ENCODE measurements around the gene FADS1. TPM values are rescaled to one million over a fixed set of nuclear protein-coding genes. Genes with fewer than 3 reads are reported as not detected.

Gene FADS1
- total and polyA plus RNA-seq, 2 of the 13 experiments (the other 11 are each of a cell fraction or from before 2014, with no cell fraction given) = 91.8 to 108 TPM

- H3K36me3 ChIP-seq (replicated peaks in 1 of 2; ENCODE audit: control insufficient read depth in 1 of 2, insufficient read depth in 2 of 2, low read length in 2 of 2) = no peaks in the 10 kb centered on the region; a peak in 2 of 5 replicates
- no peaks in the 10 kb centered on the region for H3K9me3 ChIP-seq (ENCODE audit: low read length)
- no peak overlapping the region for H3K9ac ChIP-seq (ENCODE audit: insufficient read depth, low read depth, low read length)
- H3K4me1 ChIP-seq (ENCODE audit: insufficient read depth, low read length) = peaks cover 29% of the 10 kb centered on the region
- POLR2A ChIA-PET = no interaction called here
- no TSS peak for BruUV-seq (replicated peaks)
- no peak for FAIRE-seq
- intact Hi-C loops (cut with micrococcal nuclease; ENCODE audit: unreplicated experiment) (loop anchor here (1.0 kb wide), 1 partner anchor 35 kb away; no protein-coding TSS in a partner anchor), in situ Hi-C loops (cut with HindIII; ENCODE audit: extremely low pct_ligation_motif_present, low pct_unique_long_range_greater_than_20kb) (no loop called here)
- TF ChIP-seq, protein P1, sequence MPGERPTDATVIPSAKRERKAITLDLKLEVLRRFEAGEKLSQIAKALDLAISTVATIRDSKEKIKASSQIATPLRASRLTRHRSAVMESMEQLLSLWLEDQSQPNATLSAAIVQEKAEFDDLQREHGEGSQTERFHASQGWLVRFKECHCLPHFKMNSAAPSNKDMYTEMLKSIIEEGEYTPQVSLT (CRISPR knock-in tag; IDR thresholded peaks at IDR 0.05; ENCODE audit: borderline replicate concordance, low read depth) = no peak
- TF ChIP-seq PCBP1 (IDR thresholded peaks at IDR 0.05; ENCODE audit: borderline replicate concordance, low read depth, low read length) (no peak), AKAP8 (CRISPR knock-in tag; IDR thresholded peaks at IDR 0.05) (no peak), RNF2 (conservative IDR thresholded peaks at IDR 0.05; ENCODE audit: low read depth) (no peak), BCL6 (CRISPR knock-in tag; IDR thresholded peaks at IDR 0.05) (no peak), FLYWCH1 (CRISPR knock-in tag; IDR thresholded peaks at IDR 0.05) (no peak), ZNF740 (CRISPR knock-in tag; IDR thresholded peaks at IDR 0.05) (no peak), ZGPAT (CRISPR knock-in tag; IDR thresholded peaks at IDR 0.05) (no peak), ARNTL (CRISPR knock-in tag; IDR thresholded peaks at IDR 0.05) (no peak), GATAD2A (CRISPR knock-in tag; IDR thresholded peaks at IDR 0.05) (no peak), CBX1 (IDR thresholded peaks at IDR 0.05; ENCODE audit: low read depth) (no peak), ZNF713 (CRISPR knock-in tag; IDR thresholded peaks at IDR 0.05) (no peak), ZNF749 (CRISPR knock-in tag; IDR thresholded peaks at IDR 0.05; ENCODE audit: borderline replicate concordance) (no peak), HCFC1 (IDR thresholded peaks at IDR 0.05; ENCODE audit: low read depth, low read length) (no peak)
- TF ChIP-seq, protein P2, sequence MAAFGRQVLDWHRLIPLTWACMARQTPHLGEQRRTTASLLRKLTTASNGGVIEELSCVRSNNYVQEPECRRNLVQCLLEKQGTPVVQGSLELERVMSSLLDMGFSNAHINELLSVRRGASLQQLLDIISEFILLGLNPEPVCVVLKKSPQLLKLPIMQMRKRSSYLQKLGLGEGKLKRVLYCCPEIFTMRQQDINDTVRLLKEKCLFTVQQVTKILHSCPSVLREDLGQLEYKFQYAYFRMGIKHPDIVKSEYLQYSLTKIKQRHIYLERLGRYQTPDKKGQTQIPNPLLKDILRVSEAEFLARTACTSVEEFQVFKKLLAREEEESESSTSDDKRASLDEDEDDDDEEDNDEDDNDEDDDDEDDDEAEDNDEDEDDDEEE (CRISPR knock-in tag; IDR thresholded peaks at IDR 0.05) = no peak
- TF ChIP-seq, protein P3, sequence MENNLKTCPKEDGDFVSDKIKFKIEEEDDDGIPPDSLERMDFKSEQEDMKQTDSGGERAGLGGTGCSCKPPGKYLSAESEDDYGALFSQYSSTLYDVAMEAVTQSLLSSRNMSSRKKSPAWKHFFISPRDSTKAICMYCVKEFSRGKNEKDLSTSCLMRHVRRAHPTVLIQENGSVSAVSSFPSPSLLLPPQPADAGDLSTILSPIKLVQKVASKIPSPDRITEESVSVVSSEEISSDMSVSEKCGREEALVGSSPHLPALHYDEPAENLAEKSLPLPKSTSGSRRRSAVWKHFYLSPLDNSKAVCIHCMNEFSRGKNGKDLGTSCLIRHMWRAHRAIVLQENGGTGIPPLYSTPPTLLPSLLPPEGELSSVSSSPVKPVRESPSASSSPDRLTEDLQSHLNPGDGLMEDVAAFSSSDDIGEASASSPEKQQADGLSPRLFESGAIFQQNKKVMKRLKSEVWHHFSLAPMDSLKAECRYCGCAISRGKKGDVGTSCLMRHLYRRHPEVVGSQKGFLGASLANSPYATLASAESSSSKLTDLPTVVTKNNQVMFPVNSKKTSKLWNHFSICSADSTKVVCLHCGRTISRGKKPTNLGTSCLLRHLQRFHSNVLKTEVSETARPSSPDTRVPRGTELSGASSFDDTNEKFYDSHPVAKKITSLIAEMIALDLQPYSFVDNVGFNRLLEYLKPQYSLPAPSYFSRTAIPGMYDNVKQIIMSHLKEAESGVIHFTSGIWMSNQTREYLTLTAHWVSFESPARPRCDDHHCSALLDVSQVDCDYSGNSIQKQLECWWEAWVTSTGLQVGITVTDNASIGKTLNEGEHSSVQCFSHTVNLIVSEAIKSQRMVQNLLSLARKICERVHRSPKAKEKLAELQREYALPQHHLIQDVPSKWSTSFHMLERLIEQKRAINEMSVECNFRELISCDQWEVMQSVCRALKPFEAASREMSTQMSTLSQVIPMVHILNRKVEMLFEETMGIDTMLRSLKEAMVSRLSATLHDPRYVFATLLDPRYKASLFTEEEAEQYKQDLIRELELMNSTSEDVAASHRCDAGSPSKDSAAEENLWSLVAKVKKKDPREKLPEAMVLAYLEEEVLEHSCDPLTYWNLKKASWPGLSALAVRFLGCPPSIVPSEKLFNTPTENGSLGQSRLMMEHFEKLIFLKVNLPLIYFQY (CRISPR knock-in tag; IDR thresholded peaks at IDR 0.05; ENCODE audit: borderline replicate concordance) = no peak
- TF ChIP-seq, protein P4, sequence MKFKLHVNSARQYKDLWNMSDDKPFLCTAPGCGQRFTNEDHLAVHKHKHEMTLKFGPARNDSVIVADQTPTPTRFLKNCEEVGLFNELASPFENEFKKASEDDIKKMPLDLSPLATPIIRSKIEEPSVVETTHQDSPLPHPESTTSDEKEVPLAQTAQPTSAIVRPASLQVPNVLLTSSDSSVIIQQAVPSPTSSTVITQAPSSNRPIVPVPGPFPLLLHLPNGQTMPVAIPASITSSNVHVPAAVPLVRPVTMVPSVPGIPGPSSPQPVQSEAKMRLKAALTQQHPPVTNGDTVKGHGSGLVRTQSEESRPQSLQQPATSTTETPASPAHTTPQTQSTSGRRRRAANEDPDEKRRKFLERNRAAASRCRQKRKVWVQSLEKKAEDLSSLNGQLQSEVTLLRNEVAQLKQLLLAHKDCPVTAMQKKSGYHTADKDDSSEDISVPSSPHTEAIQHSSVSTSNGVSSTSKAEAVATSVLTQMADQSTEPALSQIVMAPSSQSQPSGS (CRISPR knock-in tag; IDR thresholded peaks at IDR 0.05) = no peak
- no peak for DNase-seq (ENCODE audit: low spot score)
- CTCF ChIA-PET (ENCODE audit: low intra/inter-chr PET ratio, low total read pairs) = no interaction called here
- WGBS (ENCODE audit: low lambda C conversion rate) = 95% methylated on average over 11 of the region's 11 CpGs
- ATAC-seq = no peak
- H3K79me2 ChIP-seq (ENCODE audit: insufficient read depth, low read length) = peaks cover 33% of the 10 kb centered on the region
- H3K27me3 ChIP-seq (ENCODE audit: control insufficient read depth in 1 of 2, insufficient read depth in 2 of 2, low read length in 2 of 2) = no peaks in the 10 kb centered on the region
- no peak overlapping the region for H3K4me2 ChIP-seq (ENCODE audit: low read depth, low read length)
- H3K27ac ChIP-seq (ENCODE audit: extremely low read length, insufficient read depth, low read length) = no peak overlapping the region
- H4K20me1 ChIP-seq (ENCODE audit: insufficient read depth, low read length) = no peaks in the 10 kb centered on the region
- H3K4me3 ChIP-seq (replicated peaks in 1 of 3; ENCODE audit: insufficient read depth in 1 of 3, low read depth in 2 of 3, low read length in 3 of 3) = no peak overlapping the region
- H2AFZ ChIP-seq (ENCODE audit: low read length) = no peak overlapping the region
Observed at GRCh38 chr11:61833471-61833870, 16.7 kb upstream of the FADS1 start.

All from HepG2 (cell line).